Dedifferentiated amniotic fluid mesenchymal stem cell (primary cell): ENCODE measurements around the gene LIMA1.
A peak's percentile ranks its signal among the peaks of the same experiment; 100 is the strongest.
"Not testable (repeated sequence)": the region's sequence is repeated elsewhere in the genome, so short reads cannot be mapped to it uniquely, and the experiment has no call there.

Experiments used
- DNase-seq: peaks from one replicate; pipeline ENCODE4 v3.0.0-alpha.2; 2016; ENCODE audit errors: extremely low spot score

LIMA1 gene

GRCh38 chr12:50247665-50248064 is 35.7 kb downstream of the LIMA1 start:
- DNase-seq: not testable (repeated sequence)

DNA sequence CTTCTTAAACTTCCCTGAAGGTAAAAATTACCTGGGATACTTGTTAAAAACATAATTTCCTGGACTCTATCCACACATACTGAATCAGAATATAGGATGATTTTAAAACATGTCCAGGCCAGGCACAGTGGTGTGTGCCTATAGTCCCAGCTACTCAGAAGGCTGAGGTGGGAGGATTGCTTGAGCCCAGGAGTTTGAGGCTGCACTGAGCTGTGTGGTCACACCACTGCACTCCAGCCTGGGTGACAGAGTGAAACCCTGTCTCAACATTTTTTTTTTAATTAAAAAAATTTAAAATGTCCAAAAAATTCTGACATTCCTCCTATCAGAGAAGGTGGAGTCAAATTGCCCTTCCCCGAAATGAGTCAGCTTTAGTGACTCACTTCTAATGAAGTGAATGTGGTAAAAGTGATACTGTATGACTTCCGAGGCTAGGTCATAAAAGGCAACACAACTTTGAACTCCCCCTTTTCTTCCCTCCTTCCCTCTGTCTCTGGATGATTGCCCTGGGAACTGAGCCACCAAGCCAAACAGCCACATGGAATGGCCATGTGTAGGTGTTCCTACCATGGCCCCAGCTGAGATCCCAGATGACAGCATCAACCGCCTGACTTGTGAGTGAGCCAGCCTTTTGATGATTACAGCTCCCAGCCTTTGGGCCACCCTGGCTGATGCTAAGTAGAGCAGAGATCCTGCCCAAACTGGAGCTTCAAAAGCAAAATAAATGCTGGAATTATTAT is 36.3 kb downstream of the LIMA1 start:
- peak; percentile 84 for DNase-seq

GRCh38 chr12:50246197-50246865 is 37.0 kb downstream of the LIMA1 start:
- no peak for DNase-seq

- DNase-seq: no peak
Measured at GRCh38 chr12:50243507-50243906, 39.8 kb downstream of the LIMA1 start.

DNA sequence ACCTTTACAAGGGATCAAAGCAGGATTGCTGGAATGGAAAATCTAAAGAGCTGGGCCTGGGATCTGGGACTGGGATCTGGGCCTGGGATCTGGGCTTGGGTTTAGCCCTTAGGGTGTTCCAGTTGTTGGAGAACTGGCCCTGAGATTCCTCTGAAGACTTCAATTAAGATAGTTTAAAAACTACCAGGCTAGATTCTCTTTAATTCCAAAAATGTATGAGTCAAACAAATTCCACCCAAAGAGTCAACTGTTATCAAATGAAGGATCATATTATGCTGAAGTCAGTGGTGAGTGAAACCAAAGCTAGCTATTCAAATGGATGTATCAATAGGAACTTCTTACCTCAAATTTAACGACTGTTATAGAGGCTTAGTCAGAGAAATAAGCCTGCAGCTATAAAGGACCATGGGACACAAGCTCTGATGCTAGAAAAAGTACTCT is 40.5 kb downstream of the LIMA1 start:
- peak; percentile 47 for DNase-seq

- DNase-seq: no peak
Measured at GRCh38 chr12:50241178-50241577, 42.1 kb downstream of the LIMA1 start.

- no peak for DNase-seq
Measured at GRCh38 chr12:50240792-50241114, 42.6 kb downstream of the LIMA1 start.

DNA sequence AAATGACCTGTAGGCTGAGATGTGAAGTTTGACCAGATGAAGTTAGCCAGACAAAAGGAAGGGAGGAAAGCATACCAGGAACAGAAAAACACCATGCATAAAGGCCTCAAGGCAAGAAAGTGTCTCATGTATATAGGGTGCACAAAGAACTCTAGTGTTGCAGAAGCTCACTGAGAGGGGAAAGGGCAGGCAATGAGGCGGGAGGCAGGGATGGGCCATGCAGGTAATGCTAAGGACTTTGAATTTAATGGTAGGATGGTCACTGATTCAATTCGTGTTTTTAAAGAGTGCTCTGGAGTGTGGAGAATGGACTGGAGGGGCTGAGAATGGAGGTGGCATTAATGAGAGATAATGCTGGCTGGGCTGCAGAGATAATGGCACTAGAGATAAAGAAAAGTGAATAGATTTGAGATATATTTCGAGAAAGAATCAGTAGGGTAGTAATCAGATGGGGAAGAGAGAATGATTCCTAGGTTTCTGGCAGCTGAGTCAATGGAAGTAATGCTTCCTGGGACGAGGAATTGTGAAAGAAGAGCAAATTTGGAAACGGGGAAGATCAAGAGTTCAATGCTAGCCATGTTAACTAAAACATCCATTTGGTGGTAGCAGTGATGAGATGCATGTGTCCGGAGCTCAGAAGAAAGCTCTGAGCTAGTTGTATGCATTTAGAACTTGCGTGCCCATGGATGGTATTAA is 43.1 kb downstream of the LIMA1 start:
- no peak for DNase-seq

DNA sequence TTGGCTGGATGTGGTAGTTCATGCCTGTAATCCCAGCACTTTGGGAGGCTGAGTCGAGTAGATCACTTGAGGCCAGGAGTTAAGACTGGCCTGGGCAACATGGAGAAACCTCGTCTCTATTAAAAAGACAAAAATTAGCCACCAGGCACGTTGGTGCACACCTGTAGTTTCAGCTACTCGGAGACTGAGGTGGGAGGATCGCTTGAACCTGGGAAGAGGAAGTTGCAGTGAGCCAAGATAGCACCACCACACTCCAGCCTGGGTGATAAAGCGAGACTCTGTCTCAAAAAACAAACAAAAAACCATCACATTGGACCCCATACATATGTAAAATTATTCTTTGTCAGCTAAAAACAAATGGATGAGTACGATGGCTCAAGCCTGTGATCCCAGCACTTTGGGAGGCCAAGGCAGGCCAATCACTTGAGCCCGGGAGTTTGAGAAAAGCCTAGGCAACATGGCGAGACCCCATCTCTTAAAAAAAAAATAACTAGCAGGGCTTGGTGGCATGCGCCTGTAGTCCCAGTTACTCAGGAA is 43.9 kb downstream of the LIMA1 start:
- DNase-seq: no peak

DNA sequence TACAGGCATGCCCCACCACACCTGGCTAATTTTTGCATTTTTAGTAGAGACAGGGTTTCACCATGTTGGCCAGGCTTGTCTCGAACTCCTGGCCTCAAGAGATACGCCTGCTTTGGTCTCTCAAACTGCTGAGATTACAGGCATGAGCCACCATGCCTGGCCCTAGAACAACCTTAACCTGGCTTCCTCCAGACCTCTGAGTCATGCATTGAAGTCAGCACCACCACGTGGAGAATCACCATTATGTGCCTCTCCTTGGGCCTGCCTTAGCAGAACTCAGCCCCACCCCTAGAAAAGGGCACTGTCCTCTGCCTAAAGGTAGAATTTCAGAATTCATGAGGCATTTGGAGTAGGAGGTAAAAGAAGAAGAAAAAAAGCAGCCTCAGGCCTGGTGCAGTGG is 49.0 kb downstream of the LIMA1 start:
- DNase-seq: no peak

DNA sequence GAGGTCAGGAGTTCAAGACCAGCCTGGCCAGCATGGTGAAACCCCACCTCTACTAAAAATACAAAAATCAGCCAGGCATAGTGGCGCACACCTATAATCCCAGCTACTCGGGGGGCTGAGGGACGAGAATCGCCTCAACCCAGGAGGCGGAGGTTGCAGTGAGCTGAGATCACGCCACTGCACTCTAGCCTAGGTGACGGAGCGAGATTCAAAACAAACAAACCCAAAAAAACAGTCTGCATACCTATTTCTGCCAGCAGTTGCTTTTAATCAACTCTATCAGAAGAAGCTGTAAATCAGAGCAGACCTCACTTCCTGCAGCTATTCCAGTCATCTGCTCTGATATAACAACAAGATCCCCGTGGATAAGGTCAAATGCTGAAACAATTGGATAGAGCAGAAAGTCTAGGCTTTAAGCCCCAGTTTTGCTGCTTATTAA is 50.5 kb downstream of the LIMA1 start:
- no peak for DNase-seq

DNA sequence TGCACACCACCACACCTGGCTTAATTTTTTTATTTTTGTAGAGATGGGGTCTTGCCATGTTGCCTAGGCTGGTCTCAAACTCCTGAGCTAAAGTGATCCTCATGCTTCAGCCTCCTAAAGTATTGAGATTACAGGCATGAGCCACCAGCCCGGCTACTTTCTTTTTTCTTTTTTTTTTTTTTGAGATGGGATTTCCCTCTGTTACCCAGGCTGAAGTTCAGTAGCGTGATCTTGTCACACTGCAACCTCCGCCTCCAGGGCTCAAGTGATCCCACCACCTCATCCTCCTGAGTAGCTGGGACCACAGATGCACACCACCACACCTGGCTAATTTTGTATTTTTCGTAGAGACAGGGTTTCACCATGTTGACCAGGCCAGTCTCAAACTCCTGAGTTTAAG is 51.1 kb downstream of the LIMA1 start:
- DNase-seq: no peak

- no peak for DNase-seq
Measured at GRCh38 chr12:50231346-50231745, 52.0 kb downstream of the LIMA1 start.

GRCh38 chr12:50230217-50230616 is 53.1 kb downstream of the LIMA1 start:
- no peak for DNase-seq

- no peak for DNase-seq
Measured at GRCh38 chr12:50224026-50224692, 59.2 kb downstream of the LIMA1 start.

DNA sequence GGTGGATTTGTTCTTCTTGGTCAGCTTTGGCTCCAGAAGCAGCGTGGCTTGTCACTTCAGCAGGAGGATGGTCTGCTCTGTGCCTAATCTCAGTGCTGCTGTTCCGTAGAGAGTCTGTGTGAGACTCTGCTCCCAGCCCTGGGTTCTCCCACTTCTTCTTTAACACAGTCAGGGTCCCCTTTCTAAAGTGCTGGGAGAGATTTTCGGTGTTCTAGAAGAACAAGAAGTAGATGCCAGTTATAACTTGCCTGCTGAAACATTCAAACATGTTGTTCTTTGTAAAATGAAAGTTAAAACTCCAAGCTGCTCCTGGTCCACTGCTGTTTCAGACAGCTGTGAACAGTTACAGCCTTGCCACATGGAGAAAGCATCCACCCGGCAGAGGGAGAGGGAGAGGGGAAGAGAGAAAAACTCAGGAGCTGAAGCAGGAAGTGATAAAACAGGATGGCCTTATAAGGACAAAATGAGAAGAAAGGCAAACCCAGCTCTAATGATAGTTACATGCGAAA is 61.0 kb downstream of the LIMA1 start:
- DNase-seq: peak; percentile 96

DNA sequence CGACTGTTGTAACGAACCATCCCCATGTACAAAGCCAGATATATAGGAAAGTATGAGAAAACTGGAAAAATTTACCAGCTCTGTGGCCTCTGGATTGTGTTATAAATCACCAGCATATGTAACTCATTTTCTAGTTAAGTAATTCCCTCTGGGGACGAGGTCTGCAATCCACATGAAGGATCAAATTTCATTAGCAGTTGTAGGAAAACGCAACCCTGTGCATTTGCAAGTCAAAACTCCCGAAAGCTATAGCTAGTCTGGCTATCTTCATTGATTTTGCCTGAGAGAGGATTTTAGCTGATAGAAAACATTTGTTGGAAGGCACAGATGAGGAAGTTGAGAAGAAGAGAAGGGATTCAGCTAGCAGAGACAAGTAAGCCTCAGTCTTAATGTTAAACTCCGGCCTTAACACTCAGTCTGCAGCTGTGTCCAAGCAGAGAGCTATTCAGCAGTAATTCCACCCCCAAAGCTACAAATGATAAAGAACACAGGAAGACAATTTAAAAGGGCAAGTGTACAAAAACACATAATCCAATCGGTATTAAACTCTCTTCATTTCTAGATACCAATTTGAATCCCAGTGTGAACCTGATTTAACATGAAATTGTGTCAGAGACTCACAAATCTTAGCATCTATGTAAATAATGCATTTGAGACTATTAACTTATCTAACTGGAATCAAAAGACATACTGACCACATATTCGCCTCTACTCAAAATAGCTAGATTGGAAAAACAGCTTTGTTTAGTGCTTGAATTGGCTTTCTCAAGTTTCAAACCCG is 61.9 kb downstream of the LIMA1 start:
- peak; percentile 97 for DNase-seq

- DNase-seq: peak; percentile 42
Measured at GRCh38 chr12:50220363-50220995, 62.8 kb downstream of the LIMA1 start.

GRCh38 chr12:50219544-50219943 is 63.8 kb downstream of the LIMA1 start:
- DNase-seq: no peak

- not testable (repeated sequence) for DNase-seq
Measured at GRCh38 chr12:50219001-50219400, 64.3 kb downstream of the LIMA1 start.

GRCh38 chr12:50218386-50218785 is 64.9 kb downstream of the LIMA1 start:
- no peak for DNase-seq
